ENCODE measurements around the gene CEACAM5.
"Not testable (repeated sequence)": the region's sequence is repeated elsewhere in the genome, so short reads cannot be mapped to it uniquely, and the experiment has no call there.

Gene CEACAM5

GRCh38 chr19:41707502-41707812, 969 bp upstream of the CEACAM5 start:
- no peak for DNase-seq
- Histone ChIP-seq H3K4me3 (ENCODE audit: low read depth, low read length) (no peak overlapping the region), H3K27ac (no peak overlapping the region), H3K36me3 (replicated peaks) (no peaks in the 10 kb centered on the region), H3K27me3 (replicated peaks) (no peaks in the 10 kb centered on the region)
- TF ChIP-seq CTCF (IDR thresholded peaks at IDR 0.05; ENCODE audit: low read depth, low read length, missing control alignments): no peak
- in situ Hi-C loops (cut with HindIII; ENCODE audit: low pct_ligation_motif_present, low sequenced_read_pairs): no loop called here

DNA sequence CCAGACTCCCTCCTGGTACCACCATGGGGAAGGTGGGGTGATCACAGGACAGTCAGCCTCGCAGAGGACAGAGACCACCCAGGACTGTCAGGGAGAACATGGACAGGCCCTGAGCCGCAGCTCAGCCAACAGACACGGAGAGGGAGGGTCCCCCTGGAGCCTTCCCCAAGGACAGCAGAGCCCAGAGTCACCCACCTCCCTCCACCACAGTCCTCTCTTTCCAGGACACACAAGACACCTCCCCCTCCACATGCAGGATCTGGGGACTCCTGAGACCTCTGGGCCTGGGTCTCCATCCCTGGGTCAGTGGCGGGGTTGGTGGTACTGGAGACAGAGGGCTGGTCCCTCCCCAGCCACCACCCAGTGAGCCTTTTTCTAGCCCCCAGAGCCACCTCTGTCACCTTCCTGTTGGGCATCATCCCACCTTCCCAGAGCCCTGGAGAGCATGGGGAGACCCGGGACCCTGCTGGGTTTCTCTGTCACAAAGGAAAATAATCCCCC, 505 bp upstream of the CEACAM5 start:
- in situ Hi-C loops (cut with HindIII; ENCODE audit: low pct_ligation_motif_present, low sequenced_read_pairs): no loop called here
- H3K27me3 ChIP-seq (replicated peaks): no peaks in the 10 kb centered on the region
- no peak overlapping the region for H3K4me3 ChIP-seq (ENCODE audit: low read depth, low read length)
- DNase-seq: no peak
- TF ChIP-seq CTCF (IDR thresholded peaks at IDR 0.05; ENCODE audit: low read depth, low read length, missing control alignments): no peak
- H3K27ac ChIP-seq: no peak overlapping the region
- H3K36me3 ChIP-seq (replicated peaks): no peaks in the 10 kb centered on the region

DNA sequence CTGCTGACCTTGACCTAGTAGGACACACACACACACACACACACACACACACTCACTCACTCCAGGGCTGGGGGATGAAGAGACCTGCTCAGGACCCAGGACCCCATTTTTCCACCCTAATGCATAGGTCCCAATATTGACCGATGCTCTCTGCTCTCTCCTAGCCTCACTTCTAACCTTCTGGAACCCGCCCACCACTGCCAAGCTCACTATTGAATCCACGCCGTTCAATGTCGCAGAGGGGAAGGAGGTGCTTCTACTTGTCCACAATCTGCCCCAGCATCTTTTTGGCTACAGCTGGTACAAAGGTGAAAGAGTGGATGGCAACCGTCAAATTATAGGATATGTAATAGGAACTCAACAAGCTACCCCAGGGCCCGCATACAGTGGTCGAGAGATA, 1.1 kb downstream of the CEACAM5 start:
- in situ Hi-C loops (cut with HindIII; ENCODE audit: low pct_ligation_motif_present, low sequenced_read_pairs); DNase-seq; H3K27me3 ChIP-seq (replicated peaks); H3K4me3 ChIP-seq (ENCODE audit: low read depth, low read length); H3K27ac ChIP-seq; H3K36me3 ChIP-seq (replicated peaks): not testable (repeated sequence)

- H3K36me3 ChIP-seq (replicated peaks): no peaks in the 10 kb centered on the region
- TF ChIP-seq CTCF (IDR thresholded peaks at IDR 0.05; ENCODE audit: low read depth, low read length, missing control alignments): no peak
- DNase-seq: no peak
- H3K27ac ChIP-seq: no peak overlapping the region
- in situ Hi-C loops (cut with HindIII; ENCODE audit: low pct_ligation_motif_present, low sequenced_read_pairs): no loop called here
- no peaks in the 10 kb centered on the region for H3K27me3 ChIP-seq (replicated peaks)
- no peak overlapping the region for H3K4me3 ChIP-seq (ENCODE audit: low read depth, low read length)
Measured at GRCh38 chr19:41709951-41710645, 1.7 kb downstream of the CEACAM5 start.

GRCh38 chr19:41711376-41712261, 3.2 kb downstream of the CEACAM5 start:
- TF ChIP-seq CTCF (IDR thresholded peaks at IDR 0.05; ENCODE audit: low read depth, low read length, missing control alignments): no peak
- in situ Hi-C loops (cut with HindIII; ENCODE audit: low pct_ligation_motif_present, low sequenced_read_pairs): no loop called here

DNA sequence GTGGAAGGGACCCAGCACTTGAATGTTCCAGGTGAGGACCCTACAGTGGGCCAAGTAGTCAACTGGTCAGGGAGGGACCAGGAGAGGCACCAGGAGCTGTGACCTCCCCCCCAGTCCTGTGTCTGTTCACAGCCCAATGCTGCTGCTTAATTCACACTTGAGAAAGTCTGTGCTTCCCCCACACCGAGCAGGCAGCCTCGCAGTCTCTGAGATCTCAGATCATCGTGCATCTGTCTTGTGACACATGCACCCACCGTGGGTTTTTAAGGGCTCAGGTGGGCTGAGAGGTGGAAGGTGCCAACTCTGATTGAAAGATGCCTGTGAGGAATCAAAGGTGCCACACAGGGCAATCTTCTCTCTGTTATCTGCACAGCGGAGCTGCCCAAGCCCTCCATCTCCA, 6.2 kb downstream of the CEACAM5 start:
- no peak for DNase-seq
- Histone ChIP-seq H3K27ac (no peak overlapping the region), H3K27me3 (replicated peaks) (no peaks in the 10 kb centered on the region), H3K4me3 (ENCODE audit: low read depth, low read length) (no peak overlapping the region), H3K36me3 (replicated peaks) (no peaks in the 10 kb centered on the region)
- no peak for TF ChIP-seq CTCF (IDR thresholded peaks at IDR 0.05; ENCODE audit: low read depth, low read length, missing control alignments)
- in situ Hi-C loops (cut with HindIII; ENCODE audit: low pct_ligation_motif_present, low sequenced_read_pairs): no loop called here

More at GRCh38 chr19:41711376-41712261, 3.2 kb downstream of the CEACAM5 start:
- no peaks in the 10 kb centered on the region for H3K36me3 ChIP-seq (replicated peaks)
- H3K27me3 ChIP-seq (replicated peaks): no peaks in the 10 kb centered on the region
- no peak overlapping the region for H3K4me3 ChIP-seq (ENCODE audit: low read depth, low read length)
- no peak for DNase-seq
- H3K27ac ChIP-seq: no peak overlapping the region

Measured in brain microvascular endothelial cell (primary cell).